ENCODE data around the gene TBC1D32. TPM values are rescaled to one million over a fixed set of nuclear protein-coding genes. Genes with fewer than 3 reads are reported as not detected.

TBC1D32 gene
- total RNA-seq, 1 donor from 2014 or later, result 8.9 TPM

GRCh38 chr6:121110733-121111132 lies 223.5 kb downstream of the TBC1D32 start:
- Histone ChIP-seq H3K9ac (ENCODE audit: low read length) (no peak overlapping the region), H3K27ac (ENCODE audit: low read depth, low read length) (no peak overlapping the region), H2AFZ (ENCODE audit: low read depth, low read length) (no peak overlapping the region), H3K27me3 (ENCODE audit: insufficient read depth, low read length) (no peaks in the 10 kb centered on the region), H3K4me3 (ENCODE audit: insufficient read depth, low read depth, low read length) (no peak overlapping the region), H4K20me1 (ENCODE audit: insufficient read depth, low read length) (no peaks in the 10 kb centered on the region), H3K4me1 (ENCODE audit: insufficient read depth, low read length) (no peaks in the 10 kb centered on the region), H3K4me2 (ENCODE audit: low read length) (no peak overlapping the region), H3K9me3 (ENCODE audit: insufficient read depth, low read depth, low read length) (no peaks in the 10 kb centered on the region), H3K36me3 (ENCODE audit: insufficient read depth, low read length) (no peaks in the 10 kb centered on the region), H3K79me2 (ENCODE audit: insufficient read depth, low read length) (no peaks in the 10 kb centered on the region)
- Mint-ChIP-seq H3K27ac (ENCODE audit: unreplicated experiment) (no peak overlapping the region), H3K9me3 (ENCODE audit: unreplicated experiment) (no peaks in the 10 kb centered on the region), H3K27me3 (ENCODE audit: low read depth, unreplicated experiment) (no peaks in the 10 kb centered on the region), H3K4me1 (ENCODE audit: low read depth, unreplicated experiment) (no peaks in the 10 kb centered on the region), H3K4me3 (ENCODE audit: unreplicated experiment) (no peak overlapping the region), H3K36me3 (ENCODE audit: low read depth, unreplicated experiment) (no peaks in the 10 kb centered on the region)
- TF ChIP-seq CTCF (IDR thresholded peaks at IDR 0.05; ENCODE audit: insufficient read depth, low read depth, low read length), result no peak
- no peak for TF ChIP-seq EZH2 (IDR thresholded peaks at IDR 0.05; ENCODE audit: insufficient read depth, low read length)
- FAIRE-seq (no peak), DNase-seq (ENCODE audit: low read depth) (no peak)

GRCh38 chr6:121106962-121107361 lies 227.3 kb downstream of the TBC1D32 start:
- no peak for TF ChIP-seq CTCF (IDR thresholded peaks at IDR 0.05; ENCODE audit: insufficient read depth, low read depth, low read length)
- H3K4me2 ChIP-seq (ENCODE audit: low read length), result no peak overlapping the region
- H4K20me1 ChIP-seq (ENCODE audit: insufficient read depth, low read length), result no peaks in the 10 kb centered on the region
- no peaks in the 10 kb centered on the region for H3K36me3 ChIP-seq (ENCODE audit: insufficient read depth, low read length)
- no peaks in the 10 kb centered on the region for H3K4me1 ChIP-seq (ENCODE audit: insufficient read depth, low read length)
- FAIRE-seq (no peak), DNase-seq (ENCODE audit: low read depth) (no peak)
- Mint-ChIP-seq H3K9me3 (ENCODE audit: unreplicated experiment) (peaks cover 5% of the 10 kb centered on the region), H3K27me3 (ENCODE audit: low read depth, unreplicated experiment) (no peaks in the 10 kb centered on the region), H3K36me3 (ENCODE audit: low read depth, unreplicated experiment) (peaks cover 5% of the 10 kb centered on the region), H3K4me3 (ENCODE audit: unreplicated experiment) (no peak overlapping the region), H3K27ac (ENCODE audit: unreplicated experiment) (no peak overlapping the region), H3K4me1 (ENCODE audit: low read depth, unreplicated experiment) (no peaks in the 10 kb centered on the region)
- H3K9me3 ChIP-seq (ENCODE audit: insufficient read depth, low read depth, low read length), result no peaks in the 10 kb centered on the region
- no peaks in the 10 kb centered on the region for H3K27me3 ChIP-seq (ENCODE audit: insufficient read depth, low read length)
- H3K4me3 ChIP-seq (ENCODE audit: insufficient read depth, low read depth, low read length), result no peak overlapping the region
- H3K27ac ChIP-seq (ENCODE audit: low read depth, low read length), result no peak overlapping the region
- H2AFZ ChIP-seq (ENCODE audit: low read depth, low read length), result no peak overlapping the region
- H3K9ac ChIP-seq (ENCODE audit: low read length), result no peak overlapping the region
- H3K79me2 ChIP-seq (ENCODE audit: insufficient read depth, low read length), result no peaks in the 10 kb centered on the region

GRCh38 chr6:121105461-121105860 lies 228.8 kb downstream of the TBC1D32 start:
- no peak overlapping the region for H3K4me3 ChIP-seq (ENCODE audit: insufficient read depth, low read depth, low read length)
- no peak overlapping the region for H3K9ac ChIP-seq (ENCODE audit: low read length)
- TF ChIP-seq CTCF (IDR thresholded peaks at IDR 0.05; ENCODE audit: insufficient read depth, low read depth, low read length), result no peak
- TF ChIP-seq EZH2 (IDR thresholded peaks at IDR 0.05; ENCODE audit: insufficient read depth, low read length), result no peak
- no peak overlapping the region for H3K4me2 ChIP-seq (ENCODE audit: low read length)
- H3K79me2 ChIP-seq (ENCODE audit: insufficient read depth, low read length), result no peaks in the 10 kb centered on the region
- no peaks in the 10 kb centered on the region for H3K4me1 Mint-ChIP-seq (ENCODE audit: low read depth, unreplicated experiment)
- H3K9me3 Mint-ChIP-seq (ENCODE audit: unreplicated experiment), result peaks cover 5% of the 10 kb centered on the region
- H3K27me3 ChIP-seq (ENCODE audit: insufficient read depth, low read length), result no peaks in the 10 kb centered on the region
- no peak overlapping the region for H3K27ac ChIP-seq (ENCODE audit: low read depth, low read length)
- H2AFZ ChIP-seq (ENCODE audit: low read depth, low read length), result no peak overlapping the region
- no peak overlapping the region for H3K27ac Mint-ChIP-seq (ENCODE audit: unreplicated experiment)
- H3K9me3 ChIP-seq (ENCODE audit: insufficient read depth, low read depth, low read length), result no peaks in the 10 kb centered on the region
- H4K20me1 ChIP-seq (ENCODE audit: insufficient read depth, low read length), result no peaks in the 10 kb centered on the region
- H3K27me3 Mint-ChIP-seq (ENCODE audit: low read depth, unreplicated experiment), result no peaks in the 10 kb centered on the region
- no peaks in the 10 kb centered on the region for H3K36me3 ChIP-seq (ENCODE audit: insufficient read depth, low read length)
- FAIRE-seq, result no peak
- no peak for DNase-seq (ENCODE audit: low read depth)
- no peaks in the 10 kb centered on the region for H3K4me1 ChIP-seq (ENCODE audit: insufficient read depth, low read length)
- H3K36me3 Mint-ChIP-seq (ENCODE audit: low read depth, unreplicated experiment), result peaks cover 7% of the 10 kb centered on the region
- no peak overlapping the region for H3K4me3 Mint-ChIP-seq (ENCODE audit: unreplicated experiment)

Data from astrocyte (in vitro differentiated cells and primary cell).